Mesodermal cell (in vitro differentiated cells): ENCODE measurements around the gene SH3TC2.

ENCODE experiments used
- H3K27ac ChIP-seq: 2 replicates; pipeline ENCODE4 v1.7.0; 2013; ENCODE audit warnings: mild to moderate bottlenecking, low read depth, low read length, moderate library complexity; ENCODE audit not compliant: severe bottlenecking
- H3K36me3 ChIP-seq: 2 replicates; pipeline ENCODE4 v1.7.1; 2013; ENCODE audit warnings: mild to moderate bottlenecking, low read length, moderate library complexity; ENCODE audit not compliant: control insufficient read depth, insufficient read depth
- H3K4me1 ChIP-seq: one replicate; pipeline ENCODE4 v1.7.1; 2013; ENCODE audit warnings: mild to moderate bottlenecking, low read length; ENCODE audit not compliant: insufficient read depth, control insufficient read depth, poor library complexity, severe bottlenecking
- H3K4me3 ChIP-seq: 2 replicates; pipeline ENCODE4 v1.7.0; 2013; ENCODE audit warnings: low read length, control low read depth, mild to moderate bottlenecking; ENCODE audit not compliant: insufficient read depth, poor library complexity, severe bottlenecking; ENCODE audit errors: extremely low read depth
- H3K9me3 ChIP-seq: 2 replicates; pipeline ENCODE4 v1.7.1; 2013; ENCODE audit warnings: mild to moderate bottlenecking, low read length, moderate library complexity; ENCODE audit not compliant: control insufficient read depth
- WGBS, 2 experiments: methylation state at CpG; one replicate each; pipeline ENCODE4 v1.1.5; 2013; ENCODE audit warnings: missing lambda C conversion rate in 2 of 2; ENCODE audit not compliant: insufficient coverage in 2 of 2; 5-methylcytosine and 5-hydroxymethylcytosine counted together

Gene SH3TC2

GRCh38 chr5:148989567-148989966 lies 73.3 kb downstream of the SH3TC2 start:
- Histone ChIP-seq H3K36me3 (no peaks in the 10 kb centered on the region), H3K27ac (no peak overlapping the region), H3K9me3 (no peaks in the 10 kb centered on the region), H3K4me1 (peaks cover 15% of the 10 kb centered on the region), H3K4me3 (no peak overlapping the region)
- WGBS, 2 experiments, result 90 to 100% methylated on average over 1 of the region's 2 CpGs

GRCh38 chr5:148988328-148988727 lies 74.5 kb downstream of the SH3TC2 start:
- H3K9me3 ChIP-seq, result no peaks in the 10 kb centered on the region
- H3K4me3 ChIP-seq, result no peak overlapping the region
- H3K4me1 ChIP-seq, result peaks cover 24% of the 10 kb centered on the region
- 90 to 98% methylated on average over 4 to 6 of the region's 6 CpGs for WGBS, 2 experiments
- no peaks in the 10 kb centered on the region for H3K36me3 ChIP-seq
- H3K27ac ChIP-seq, result no peak overlapping the region

GRCh38 chr5:148986636-148987035 lies 76.2 kb downstream of the SH3TC2 start:
- Histone ChIP-seq H3K9me3 (no peaks in the 10 kb centered on the region), H3K4me1 (peaks cover 25% of the 10 kb centered on the region), H3K27ac (no peak overlapping the region), H3K4me3 (no peak overlapping the region), H3K36me3 (no peaks in the 10 kb centered on the region)
- 83% methylated on average over 1 of the region's 2 CpGs; no CpG with 5 or more reads in 1 of the 2 experiments for WGBS, 2 experiments

GRCh38 chr5:148984345-148984744 lies 78.5 kb downstream of the SH3TC2 start:
- H3K27ac ChIP-seq, result peak overlapping the region; percentile 52

GRCh38 chr5:148981353-148981752 lies 81.5 kb downstream of the SH3TC2 start:
- no peak overlapping the region for H3K27ac ChIP-seq
- no peak overlapping the region for H3K4me3 ChIP-seq
- no peaks in the 10 kb centered on the region for H3K36me3 ChIP-seq
- no peaks in the 10 kb centered on the region for H3K9me3 ChIP-seq
- peaks cover 20% of the 10 kb centered on the region for H3K4me1 ChIP-seq
- 87 to 100% methylated on average over 2 to 3 of the region's 6 CpGs for WGBS, 2 experiments

More at GRCh38 chr5:148984345-148984744, 78.5 kb downstream of the SH3TC2 start:
- H3K4me3 ChIP-seq, result no peak overlapping the region
- H3K4me1 ChIP-seq, result peaks cover 27% of the 10 kb centered on the region
- H3K9me3 ChIP-seq, result no peaks in the 10 kb centered on the region
- no peaks in the 10 kb centered on the region for H3K36me3 ChIP-seq
- WGBS, 2 experiments, result 20 to 33% methylated on average over 1 of the region's 1 CpG

- WGBS, 2 experiments, result 100% methylated on average over 3 of the region's 3 CpGs
These were observed 82.1 kb downstream of the SH3TC2 start for GRCh38 chr5:148980731-148981130.

GRCh38 chr5:148979083-148979723 lies 83.7 kb downstream of the SH3TC2 start:
- H3K4me3 ChIP-seq, result no peak overlapping the region
- no peaks in the 10 kb centered on the region for H3K36me3 ChIP-seq
- H3K9me3 ChIP-seq, result no peaks in the 10 kb centered on the region
- 89 to 93% methylated on average over 4 to 5 of the region's 7 CpGs for WGBS, 2 experiments
- no peak overlapping the region for H3K27ac ChIP-seq
- peaks cover 19% of the 10 kb centered on the region for H3K4me1 ChIP-seq

More at GRCh38 chr5:148980731-148981130, 82.1 kb downstream of the SH3TC2 start:
- no peak overlapping the region for H3K27ac ChIP-seq
- no peaks in the 10 kb centered on the region for H3K36me3 ChIP-seq
- no peaks in the 10 kb centered on the region for H3K9me3 ChIP-seq
- peaks cover 20% of the 10 kb centered on the region for H3K4me1 ChIP-seq
- no peak overlapping the region for H3K4me3 ChIP-seq

GRCh38 chr5:148978370-148979082 lies 84.3 kb downstream of the SH3TC2 start:
- WGBS, 2 experiments, result 83 to 91% methylated on average over 1 to 6 of the region's 7 CpGs
- Histone ChIP-seq H3K4me3 (no peak overlapping the region), H3K27ac (no peak overlapping the region)

GRCh38 chr5:148976569-148977381 lies 86.1 kb downstream of the SH3TC2 start:
- no peak overlapping the region for H3K27ac ChIP-seq
- no peaks in the 10 kb centered on the region for H3K9me3 ChIP-seq
- 69 to 84% methylated on average over 4 of the region's 5 CpGs for WGBS, 2 experiments
- no peaks in the 10 kb centered on the region for H3K36me3 ChIP-seq
- peaks cover 26% of the 10 kb centered on the region for H3K4me1 ChIP-seq
- H3K4me3 ChIP-seq, result no peak overlapping the region

More at GRCh38 chr5:148978370-148979082, 84.3 kb downstream of the SH3TC2 start:
- Histone ChIP-seq H3K36me3 (no peaks in the 10 kb centered on the region), H3K9me3 (no peaks in the 10 kb centered on the region), H3K4me1 (peaks cover 16% of the 10 kb centered on the region)

- no peaks in the 10 kb centered on the region for H3K9me3 ChIP-seq
- peaks cover 23% of the 10 kb centered on the region for H3K4me1 ChIP-seq
- H3K36me3 ChIP-seq, result no peaks in the 10 kb centered on the region
- 90 to 98% methylated on average over 3 to 5 of the region's 6 CpGs for WGBS, 2 experiments
- H3K27ac ChIP-seq, result no peak overlapping the region
- H3K4me3 ChIP-seq, result no peak overlapping the region
These were observed 88.1 kb downstream of the SH3TC2 start for GRCh38 chr5:148974642-148975327.
